Fibroblast of lung (primary cell): ENCODE measurements around the gene CASD1. TPM values are rescaled to one million over a fixed set of nuclear protein-coding genes. Genes with fewer than 3 reads are reported as not detected.

Experiments used
- DNase-seq, 2 donors: peaks; one replicate each; pipeline versions ENCODE4 v3.0.0 to v3.0.0-alpha.2; 2010; ENCODE audit warnings: low read depth in 2 of 2
- H2AFZ ChIP-seq: 2 replicates; pipeline ENCODE4 v1.5.1; 2012; ENCODE audit warnings: low read length, control low read depth, inconsistent platforms
- H3K27ac ChIP-seq: 2 replicates; pipeline ENCODE4 v1.5.1; 2011; ENCODE audit warnings: low read length, control low read depth; ENCODE audit not compliant: insufficient read depth
- H3K27me3 ChIP-seq: 2 replicates; pipeline ENCODE4 v1.5.1; 2011; ENCODE audit warnings: mild to moderate bottlenecking, low read length; ENCODE audit not compliant: control insufficient read depth, insufficient read depth
- H3K36me3 ChIP-seq: 2 replicates; pipeline ENCODE4 v1.5.1; 2011; ENCODE audit warnings: low read length; ENCODE audit not compliant: control insufficient read depth, insufficient read depth
- H3K4me1 ChIP-seq: 2 replicates; pipeline ENCODE4 v1.5.1; 2011; ENCODE audit warnings: low read length; ENCODE audit not compliant: control insufficient read depth, insufficient read depth; ENCODE audit errors: extremely low read depth
- H3K4me2 ChIP-seq: 2 replicates; pipeline ENCODE4 v1.5.1; 2011; ENCODE audit warnings: low read length, control low read depth; ENCODE audit not compliant: insufficient read depth; ENCODE audit errors: extremely low read depth
- H3K4me3 ChIP-seq, 4 experiments: fragments of 200-600 bp in 1 of 4; sonication (generic) in 1 of 4; replicated peaks in 1 of 4; 2 replicates each; pipeline ENCODE4 v1.5.1; 2011 to 2016; ENCODE audit warnings: low read length in 4 of 4, low read depth in 3 of 4, mild to moderate bottlenecking in 3 of 4, control low read depth in 2 of 4, inconsistent platforms in 1 of 4, mixed read lengths in 1 of 4; ENCODE audit not compliant: insufficient read depth in 1 of 4; ENCODE audit errors: control extremely low read depth in 1 of 4
- H3K79me2 ChIP-seq: 2 replicates; pipeline ENCODE4 v1.5.1; 2012; ENCODE audit warnings: mild to moderate bottlenecking, low read length, inconsistent platforms; ENCODE audit not compliant: control insufficient read depth, insufficient read depth
- H3K9ac ChIP-seq: 2 replicates; pipeline ENCODE4 v1.5.1; 2011; ENCODE audit warnings: mild to moderate bottlenecking, low read length, control low read depth; ENCODE audit not compliant: insufficient read depth
- H3K9me3 ChIP-seq: 2 replicates; pipeline ENCODE4 v1.5.1; 2012; ENCODE audit warnings: low read depth, low read length; ENCODE audit not compliant: control insufficient read depth, insufficient read depth
- H4K20me1 ChIP-seq: 2 replicates; pipeline ENCODE4 v1.5.1; 2011; ENCODE audit warnings: low read length; ENCODE audit not compliant: control insufficient read depth, insufficient read depth; ENCODE audit errors: extremely low read depth
- EZH2 ChIP-seq: IDR thresholded peaks from 2 replicates; pipeline ENCODE4 v1.5.1; 2012; ENCODE audit warnings: low read length, control low read depth, mild to moderate bottlenecking; ENCODE audit errors: missing control alignments
- polyA plus RNA-seq, 2 donors: library from polyadenylated mRNA; depleted of rRNA in 1 of 2; stranded (reverse) in 1 of 2; unstranded in 1 of 2; fragments of >200 nt; gene quantifications; 2 replicates each; pipeline ENCODE4 v1.2.1, GENCODE V29; 2011 to 2012; ENCODE audit warnings: missing spikeins in 1 of 2
- total RNA-seq: library from RNA; depleted of rRNA; stranded (reverse); fragments of >200 nt; gene quantifications from 2 replicates; pipeline ENCODE4 v1.2.1, GENCODE V29; 2014
- TF ChIP-seq, protein P1 (sequence below), 2 donors: IDR thresholded peaks in 1 of 2; conservative IDR thresholded peaks in 1 of 2; 1 replicate in 1 of 2; 2 replicates in 1 of 2; pipeline ENCODE4 v1.5.1; 2011 to 2012; ENCODE audit warnings: low read length in 2 of 2, control low read depth in 1 of 2, inconsistent platforms in 1 of 2, low read depth in 1 of 2, mild to moderate bottlenecking in 1 of 2

CASD1 gene
- total and polyA plus RNA-seq, 2 donors (not counting 1 experiment from before 2014, with no cell fraction given), result 10.6 to 14.2 TPM

- H2AFZ ChIP-seq, result no peak overlapping the region
- no peaks in the 10 kb centered on the region for H3K36me3 ChIP-seq
Observed at GRCh38 chr7:94556028-94556427, 46.4 kb downstream of the CASD1 start.

GRCh38 chr7:94557215-94557614, 47.6 kb downstream of the CASD1 start:
- TF ChIP-seq EZH2, result no peak
- TF ChIP-seq, protein P1, sequence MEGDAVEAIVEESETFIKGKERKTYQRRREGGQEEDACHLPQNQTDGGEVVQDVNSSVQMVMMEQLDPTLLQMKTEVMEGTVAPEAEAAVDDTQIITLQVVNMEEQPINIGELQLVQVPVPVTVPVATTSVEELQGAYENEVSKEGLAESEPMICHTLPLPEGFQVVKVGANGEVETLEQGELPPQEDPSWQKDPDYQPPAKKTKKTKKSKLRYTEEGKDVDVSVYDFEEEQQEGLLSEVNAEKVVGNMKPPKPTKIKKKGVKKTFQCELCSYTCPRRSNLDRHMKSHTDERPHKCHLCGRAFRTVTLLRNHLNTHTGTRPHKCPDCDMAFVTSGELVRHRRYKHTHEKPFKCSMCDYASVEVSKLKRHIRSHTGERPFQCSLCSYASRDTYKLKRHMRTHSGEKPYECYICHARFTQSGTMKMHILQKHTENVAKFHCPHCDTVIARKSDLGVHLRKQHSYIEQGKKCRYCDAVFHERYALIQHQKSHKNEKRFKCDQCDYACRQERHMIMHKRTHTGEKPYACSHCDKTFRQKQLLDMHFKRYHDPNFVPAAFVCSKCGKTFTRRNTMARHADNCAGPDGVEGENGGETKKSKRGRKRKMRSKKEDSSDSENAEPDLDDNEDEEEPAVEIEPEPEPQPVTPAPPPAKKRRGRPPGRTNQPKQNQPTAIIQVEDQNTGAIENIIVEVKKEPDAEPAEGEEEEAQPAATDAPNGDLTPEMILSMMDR (conservative IDR thresholded peaks at IDR 0.05 in 1 of 2, IDR thresholded peaks at IDR 0.05 in 1 of 2; ENCODE audit: low read depth in 1 of 2, low read length in 2 of 2), result no peak
- Histone ChIP-seq H3K9me3 (no peaks in the 10 kb centered on the region), H3K36me3 (no peaks in the 10 kb centered on the region), H3K79me2 (no peaks in the 10 kb centered on the region), H3K27me3 (no peaks in the 10 kb centered on the region), H3K4me2 (no peak overlapping the region), H3K4me1 (peaks cover 2% of the 10 kb centered on the region), H3K4me3 (no peak overlapping the region), H3K9ac (no peak overlapping the region), H4K20me1 (no peaks in the 10 kb centered on the region), H3K27ac (no peak overlapping the region), H2AFZ (no peak overlapping the region)
- no peak for DNase-seq

More at GRCh38 chr7:94556028-94556427, 46.4 kb downstream of the CASD1 start:
- DNase-seq, result no peak
- no peaks in the 10 kb centered on the region for H3K79me2 ChIP-seq
- no peak overlapping the region for H3K4me3 ChIP-seq
- no peaks in the 10 kb centered on the region for H3K4me1 ChIP-seq
- no peak overlapping the region for H3K9ac ChIP-seq
- TF ChIP-seq, protein P1 (conservative IDR thresholded peaks at IDR 0.05 in 1 of 2, IDR thresholded peaks at IDR 0.05 in 1 of 2; ENCODE audit: low read depth in 1 of 2, low read length in 2 of 2), result no peak
- no peak for TF ChIP-seq EZH2
- no peaks in the 10 kb centered on the region for H3K27me3 ChIP-seq
- no peaks in the 10 kb centered on the region for H3K9me3 ChIP-seq
- no peak overlapping the region for H3K4me2 ChIP-seq
- H4K20me1 ChIP-seq, result no peaks in the 10 kb centered on the region
- H3K27ac ChIP-seq, result no peak overlapping the region

DNA sequence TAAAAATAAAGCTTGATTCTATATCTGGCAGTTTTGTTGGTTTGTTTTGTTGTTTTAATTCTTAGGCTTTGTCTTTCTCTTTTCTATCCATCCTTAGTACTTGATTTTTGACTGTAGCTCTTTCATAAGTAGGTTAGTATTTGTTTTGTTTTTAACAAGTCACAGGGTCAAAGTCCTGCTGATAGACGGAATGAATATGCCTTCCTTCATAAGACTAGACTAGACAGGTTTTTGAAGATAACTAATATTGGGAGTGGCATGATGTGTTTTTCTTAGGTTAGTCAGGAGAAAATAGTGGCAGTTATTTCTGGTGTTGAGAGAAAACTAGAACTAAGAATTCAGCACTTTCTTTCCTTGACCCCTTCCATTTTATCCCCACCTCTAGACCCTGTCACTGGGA, 50.4 kb downstream of the CASD1 start:
- Histone ChIP-seq H3K27me3 (no peaks in the 10 kb centered on the region), H3K27ac (no peak overlapping the region), H4K20me1 (no peaks in the 10 kb centered on the region), H3K4me3 (no peak overlapping the region), H3K4me1 (peaks cover 2% of the 10 kb centered on the region), H3K36me3 (no peaks in the 10 kb centered on the region), H3K79me2 (no peaks in the 10 kb centered on the region), H2AFZ (no peak overlapping the region), H3K9me3 (no peaks in the 10 kb centered on the region), H3K4me2 (no peak overlapping the region), H3K9ac (no peak overlapping the region)
- DNase-seq, result no peak
- TF ChIP-seq EZH2, result no peak
- TF ChIP-seq, protein P1 (conservative IDR thresholded peaks at IDR 0.05 in 1 of 2, IDR thresholded peaks at IDR 0.05 in 1 of 2; ENCODE audit: low read depth in 1 of 2, low read length in 2 of 2), result no peak
